ENCODE data around the gene MMEL1. TPM values are rescaled to one million over a fixed set of nuclear protein-coding genes. Genes with fewer than 3 reads are reported as not detected.

Gene MMEL1
- total and polyA plus RNA-seq, 11 donors = 0.30 to 2.6 (median 0.97) TPM; not detected in 5

GRCh38 chr1:2548068-2548589 is 84.7 kb downstream of the MMEL1 start:
- H3K4me1 ChIP-seq = peaks cover 19 to 69% (median 56%) of the 10 kb centered on the region in 12 donors
- intact Hi-C loops (cut with DNase I) = loop anchor here (1.0 to 10.0 kb wide), 11 partner anchors 22 to 363 kb away; partner anchors contain the start of genes FAAP20 (in 2 of the 10), PRXL2B (in 2 of the 10), PANK4 (in 1 of the 10) and PEX10 (in 1 of the 10)
- TF ChIP-seq CTCF (IDR thresholded peaks at IDR 0.05) (peak in 11 of 12 donors; percentile 90 to 98 (median 95)), POLR2A (IDR thresholded peaks at IDR 0.05) (no peak)
- WGBS, 4 donors = 8 to 19% (median 16%) methylated on average over 16 to 17 of the region's 17 CpGs
- DNase-seq = peak; percentile 80 to 91 (median 85)
- no peaks in the 10 kb centered on the region for H3K36me3 ChIP-seq
- no peaks in the 10 kb centered on the region for H3K9me3 ChIP-seq
- ATAC-seq = peak; percentile 23 to 55 (median 45)
- no peaks in the 10 kb centered on the region for H3K27me3 ChIP-seq
- H3K4me3 ChIP-seq = peak overlapping the region in 11 of 12 donors; percentile 30 to 86 (median 58)
- peak overlapping the region; percentile 87 to 99 (median 96) for H3K27ac ChIP-seq

GRCh38 chr1:2547210-2548067 is 85.4 kb downstream of the MMEL1 start:
- DNase-seq (peak in 1 of 5 donors; percentile 48), ATAC-seq (no peak)
- Histone ChIP-seq H3K9me3 (no peaks in the 10 kb centered on the region), H3K4me1 (peaks cover 19 to 73% (median 56%) of the 10 kb centered on the region in 12 donors), H3K36me3 (no peaks in the 10 kb centered on the region), H3K27ac (peak overlapping the region; percentile 87 to 99 (median 96)), H3K4me3 (peak overlapping the region in 11 of 12 donors; percentile 31 to 86 (median 58)), H3K27me3 (no peaks in the 10 kb centered on the region)
- whole genome bisulfite sequencing, 4 donors = 17 to 23% (median 21%) methylated on average over 11 to 27 of the region's 27 CpGs
- TF ChIP-seq POLR2A (IDR thresholded peaks at IDR 0.05) = no peak
- no peak for TF ChIP-seq CTCF (IDR thresholded peaks at IDR 0.05)
- intact Hi-C loops (cut with DNase I) = loop anchor here (1.0 to 10.0 kb wide), 13 partner anchors 17 to 363 kb away; partner anchors contain the start of genes FAAP20 (in 2 of the 10), PRXL2B (in 2 of the 10), HES5 (in 1 of the 10) and PANK4 (in 1 of the 10)

- 0 to 3% (median 2%) methylated on average over 5 to 52 of the region's 52 CpGs for WGBS, 4 donors
- H3K27ac ChIP-seq = peak overlapping the region; percentile 87 to 99 (median 96)
- no peaks in the 10 kb centered on the region for H3K36me3 ChIP-seq
- DNase-seq (peak; percentile 87 to 92 (median 89)), ATAC-seq (peak; percentile 19 to 72 (median 66))
- peaks cover 22 to 78% (median 58%) of the 10 kb centered on the region in 12 donors for H3K4me1 ChIP-seq
- H3K4me3 ChIP-seq = peak overlapping the region; percentile 22 to 86 (median 58)
- H3K27me3 ChIP-seq = peaks cover 0 to 5% (median 0%) of the 10 kb centered on the region in 9 donors
- TF ChIP-seq POLR2A (IDR thresholded peaks at IDR 0.05) = peak in 1 of 2 donors; percentile 56
- TF ChIP-seq CTCF (IDR thresholded peaks at IDR 0.05) = peak in 2 of 12 donors; percentile 10 to 16
- H3K9me3 ChIP-seq = no peaks in the 10 kb centered on the region
- intact Hi-C loops (cut with DNase I) = loop anchor here in 7 of 10 donors (1.0 to 10.0 kb wide), 8 partner anchors 16 to 362 kb away; partner anchors contain the start of genes FAAP20 (in 2 of the 7), HES5 (in 1 of the 7) and PRXL2B (in 1 of the 7)
Observed at GRCh38 chr1:2546515-2547209, 86.2 kb downstream of the MMEL1 start.

All from heart left ventricle (tissue), 16 donors.